HL-60/S4 treated with phorbol 12-myristate 13-acetate at 8.2 ng/mL for 4 days and 3 days (cell line): ENCODE data around the gene OTUD4.

ENCODE experiments used
- in situ Hi-C: fragments of 300-500 bp; cut with MboI; formaldehyde crosslinking; loops from 2 replicates; pipeline ENCODE4 v1.15.0; 2022; ENCODE audit warnings: low sequenced_read_pairs

Gene OTUD4

GRCh38 chr4:145130788-145131399 lies 49.5 kb downstream of the OTUD4 start:
- in situ Hi-C loops: no loop called here

- in situ Hi-C loops: no loop called here
Observed at GRCh38 chr4:145130130-145130529, 50.3 kb downstream of the OTUD4 start.

GRCh38 chr4:145125396-145125795 lies 55.0 kb downstream of the OTUD4 start:
- in situ Hi-C loops: no loop called here

GRCh38 chr4:145108128-145108527 lies 72.3 kb downstream of the OTUD4 start:
- in situ Hi-C loops: no loop called here

GRCh38 chr4:145107126-145107525 lies 73.3 kb downstream of the OTUD4 start:
- in situ Hi-C loops: no loop called here

GRCh38 chr4:145103496-145103895 lies 76.9 kb downstream of the OTUD4 start:
- in situ Hi-C loops: no loop called here

GRCh38 chr4:145102619-145103018 lies 77.8 kb downstream of the OTUD4 start:
- in situ Hi-C loops: no loop called here

- in situ Hi-C loops: no loop called here
Observed at GRCh38 chr4:145101091-145101490, 79.3 kb downstream of the OTUD4 start.

- in situ Hi-C loops: no loop called here
Observed at GRCh38 chr4:145099653-145100052, 80.7 kb downstream of the OTUD4 start.

GRCh38 chr4:145098675-145099037 lies 81.7 kb downstream of the OTUD4 start:
- in situ Hi-C loops: no loop called here

- in situ Hi-C loops: no loop called here
Observed at GRCh38 chr4:145097821-145098674, 82.3 kb downstream of the OTUD4 start, which contains the start of the genes ABCE1 and ANAPC10. TSS of gene ABCE1 (plus strand) at chr4:145098311. CDS start at chr4:145104413, 6,102 bp downstream. TSS of gene ANAPC10 (minus strand) at chr4:145098196. CDS start at chr4:145096099, 2,097 bp downstream.

GRCh38 chr4:145097331-145097820 lies 83.0 kb downstream of the OTUD4 start:
- in situ Hi-C loops: no loop called here

- in situ Hi-C loops: no loop called here
Observed at GRCh38 chr4:145093638-145094037, 86.8 kb downstream of the OTUD4 start.

- in situ Hi-C loops: no loop called here
Observed at GRCh38 chr4:145090380-145090779, 90.0 kb downstream of the OTUD4 start.

GRCh38 chr4:145083891-145084605 lies 96.3 kb downstream of the OTUD4 start:
- in situ Hi-C loops: no loop called here
